GM21423 (cell line): ENCODE results near the gene ARL5B.

ENCODE experiments used
- ATAC-seq: cut with Tn5 transposase; IDR thresholded peaks from one replicate; pipeline ENCODE4 v1.9.1; 2021; ENCODE audit warnings: mild to moderate bottlenecking, moderate library complexity; ENCODE audit not compliant: unreplicated experiment

Gene ARL5B

DNA sequence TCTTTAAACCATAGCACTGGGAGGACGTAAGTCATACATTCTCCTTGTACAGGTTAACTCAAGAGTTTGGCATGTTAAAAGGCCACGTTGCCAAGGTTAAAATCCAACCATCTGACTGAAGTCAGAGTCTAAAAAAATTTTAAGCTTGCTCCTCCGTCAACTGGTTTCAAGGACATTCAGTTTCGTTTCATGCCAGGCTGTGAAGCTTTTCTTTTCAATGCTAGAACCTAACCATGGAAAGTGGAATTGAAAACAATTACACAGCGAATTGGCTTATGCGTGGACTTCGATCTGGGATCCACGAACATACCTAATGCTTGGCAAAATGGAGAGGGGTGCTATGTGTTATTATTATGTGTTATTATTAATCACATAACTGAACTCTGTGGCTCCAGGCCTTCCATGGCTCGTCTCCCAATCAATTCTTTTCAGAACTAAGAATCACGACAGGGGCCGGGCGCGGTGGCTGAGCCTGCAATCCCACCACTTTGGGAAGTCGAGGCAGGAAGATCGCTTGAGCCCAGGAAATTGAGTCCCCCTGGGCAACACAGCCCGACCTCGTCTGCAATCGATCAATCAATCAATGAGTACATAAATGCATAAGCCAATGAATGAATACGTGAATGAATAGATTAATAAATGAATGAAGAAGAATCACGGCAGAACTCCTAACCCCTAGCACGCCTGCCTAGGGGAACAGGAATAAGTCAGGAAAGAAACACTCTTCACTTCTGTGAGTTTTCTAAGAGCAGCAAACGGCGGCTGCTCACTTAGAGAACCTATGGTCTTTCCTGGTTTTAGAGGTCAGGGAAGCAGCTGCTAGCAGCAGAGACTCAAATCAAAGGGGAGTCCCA, 733 bp upstream of the ARL5B start:
- ATAC-seq = peak; percentile 16

DNA sequence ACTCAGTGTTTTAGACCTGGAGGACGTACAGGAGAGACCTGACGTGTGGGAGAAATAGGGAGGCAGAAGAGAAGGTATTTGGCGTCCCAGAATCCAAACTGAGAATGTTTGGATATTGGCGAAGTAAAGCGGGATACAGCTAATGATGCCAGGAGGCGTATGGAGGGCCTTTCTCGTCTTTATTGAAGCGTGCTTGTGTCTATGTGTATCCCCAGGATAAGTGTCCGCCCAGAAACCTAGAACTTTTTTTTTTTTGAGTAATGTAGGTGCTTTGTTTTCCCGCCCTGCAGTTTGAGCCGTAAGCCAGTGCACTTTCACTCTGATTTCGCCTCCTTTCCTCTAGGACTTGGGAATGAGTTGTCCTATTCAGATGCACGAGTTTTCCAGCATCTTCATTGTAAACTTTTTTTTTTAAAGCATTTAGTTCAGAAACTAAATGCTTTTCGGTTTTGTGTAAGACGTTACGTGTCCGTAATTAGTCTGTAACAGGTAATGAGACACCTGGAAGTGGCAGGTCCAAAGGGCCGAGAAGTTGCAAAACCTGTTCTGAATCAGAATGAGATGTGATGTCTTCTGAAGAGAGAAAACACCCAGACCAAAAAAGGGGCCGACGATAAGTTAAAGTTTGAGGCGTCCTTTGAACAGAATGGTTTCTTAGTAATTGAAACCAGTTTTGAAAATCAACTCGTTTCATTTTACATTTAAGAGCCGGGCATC, 746 bp downstream of the ARL5B start:
- ATAC-seq = peak; percentile 16

DNA sequence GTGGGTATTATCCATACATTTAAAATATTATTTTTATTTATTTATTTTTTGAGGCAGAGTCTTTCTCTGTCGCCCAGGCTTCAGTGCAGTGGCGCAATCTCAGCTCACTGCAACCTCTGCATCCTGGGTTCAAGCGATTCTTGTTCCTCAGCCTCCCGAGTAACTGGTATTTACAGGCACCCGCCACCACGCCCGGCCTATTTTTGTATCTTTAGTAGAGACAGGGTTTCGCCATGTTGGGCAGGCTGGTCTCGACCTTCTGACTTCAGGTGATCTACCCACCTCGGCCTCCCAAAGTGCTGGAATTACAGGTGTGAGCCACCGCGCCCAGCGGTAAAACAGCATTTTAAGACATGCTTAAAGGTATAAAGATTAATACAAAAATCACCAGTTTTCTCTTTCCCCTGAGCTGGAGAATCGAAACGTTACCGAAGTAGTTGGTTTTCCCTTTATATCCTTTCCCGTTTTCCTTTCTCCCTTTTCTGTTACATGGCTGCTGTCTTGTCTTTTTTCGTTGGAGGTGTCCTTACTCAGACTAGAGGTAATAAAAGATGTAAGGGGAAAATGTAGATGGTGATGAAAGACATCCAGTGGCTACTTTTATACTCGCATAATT, 1.7 kb downstream of the ARL5B start:
- no peak for ATAC-seq

DNA sequence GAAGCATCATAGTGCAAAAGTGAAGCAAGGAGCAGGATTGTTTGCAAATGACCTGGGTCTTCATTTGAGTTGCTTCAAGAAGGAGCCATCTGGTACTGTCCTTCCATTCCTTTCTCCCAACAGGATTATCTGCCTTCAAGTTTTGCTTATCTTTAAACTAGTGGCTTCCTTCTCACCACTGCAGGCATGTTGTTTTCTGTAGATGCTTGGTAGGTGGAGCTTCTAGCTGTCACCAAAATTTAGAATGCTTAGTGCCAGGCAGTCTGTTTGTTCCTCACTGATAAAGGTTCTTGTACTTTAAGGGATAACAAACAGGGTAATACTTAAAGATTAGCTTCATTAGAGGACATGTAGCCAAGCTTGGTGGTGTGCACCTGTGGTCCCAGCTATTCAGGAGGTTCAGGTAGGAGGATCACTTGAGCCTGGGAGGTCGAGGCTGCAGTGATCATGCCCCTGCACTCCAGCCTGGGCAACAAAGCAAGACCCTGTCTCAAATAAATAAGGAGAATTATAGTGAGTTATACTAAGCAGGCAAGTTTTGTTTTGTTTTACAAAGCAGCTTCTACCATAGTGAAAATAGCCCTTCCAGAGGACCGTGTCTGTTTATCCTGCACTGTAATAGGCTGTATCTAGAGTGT, 5.7 kb downstream of the ARL5B start:
- no peak for ATAC-seq

DNA sequence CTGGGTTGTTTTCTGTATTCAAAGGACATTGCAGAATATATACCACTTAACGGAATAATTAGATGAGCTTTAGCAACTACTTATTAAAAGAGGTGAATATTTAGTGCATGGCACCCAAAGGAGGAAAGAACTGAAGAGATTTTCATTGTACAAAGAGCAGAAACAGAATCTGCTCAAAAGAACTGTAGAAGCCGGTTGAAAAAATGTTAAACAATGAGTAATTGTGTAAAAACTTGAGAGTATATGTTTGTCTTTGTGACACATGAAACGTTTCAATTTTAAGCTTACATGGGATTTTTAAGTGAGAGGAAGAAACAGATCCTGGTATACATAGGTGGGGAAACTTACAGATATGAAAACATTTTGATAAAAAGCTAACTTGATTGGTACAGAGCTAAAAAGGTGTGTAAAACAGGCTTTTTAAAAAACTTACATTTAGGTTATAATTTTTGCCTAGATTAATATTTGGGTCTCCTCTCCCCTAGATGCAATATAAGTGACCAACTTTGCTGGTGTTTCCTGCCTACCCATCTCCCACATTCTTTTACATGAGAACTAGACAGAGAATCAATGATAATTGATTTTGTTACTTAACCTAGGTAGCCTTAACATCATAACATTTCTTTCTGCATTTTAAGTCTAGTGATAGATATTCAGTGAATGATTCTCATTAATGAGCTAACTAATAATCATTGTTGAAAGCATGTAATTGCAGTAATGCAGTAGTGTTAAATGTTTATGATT, 6.8 kb downstream of the ARL5B start:
- ATAC-seq = no peak

- no peak for ATAC-seq
These were observed 7.6 kb downstream of the ARL5B start for GRCh38 chr10:18666810-18667209.

GRCh38 chr10:18668026-18668425, 8.8 kb downstream of the ARL5B start:
- no peak for ATAC-seq

GRCh38 chr10:18675086-18675801, 16.0 kb downstream of the ARL5B start:
- ATAC-seq = no peak

GRCh38 chr10:18680754-18681153, 21.5 kb downstream of the ARL5B start:
- no peak for ATAC-seq

- no peak for ATAC-seq
These were observed 22.1 kb downstream of the ARL5B start for GRCh38 chr10:18681366-18681765.

GRCh38 chr10:18681971-18682411, 22.8 kb downstream of the ARL5B start:
- ATAC-seq = no peak

DNA sequence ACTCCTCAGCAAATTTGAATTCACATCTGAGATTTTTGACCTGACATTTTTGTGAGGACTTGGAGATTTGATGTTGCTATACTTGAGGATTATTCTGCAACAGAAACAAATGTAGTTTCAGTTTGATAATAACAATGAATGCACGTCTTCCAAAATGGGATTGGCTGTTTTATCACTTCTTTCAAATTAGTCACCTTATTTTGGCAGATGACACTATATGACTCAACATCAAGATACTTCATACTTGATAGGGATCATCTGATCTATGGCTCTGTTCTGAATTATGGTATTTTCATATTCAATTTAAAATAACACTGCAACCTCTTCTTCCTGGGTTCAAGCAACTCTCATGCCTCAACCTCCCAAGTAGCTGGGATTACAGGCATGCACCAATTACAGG, 24.2 kb downstream of the ARL5B start:
- no peak for ATAC-seq

DNA sequence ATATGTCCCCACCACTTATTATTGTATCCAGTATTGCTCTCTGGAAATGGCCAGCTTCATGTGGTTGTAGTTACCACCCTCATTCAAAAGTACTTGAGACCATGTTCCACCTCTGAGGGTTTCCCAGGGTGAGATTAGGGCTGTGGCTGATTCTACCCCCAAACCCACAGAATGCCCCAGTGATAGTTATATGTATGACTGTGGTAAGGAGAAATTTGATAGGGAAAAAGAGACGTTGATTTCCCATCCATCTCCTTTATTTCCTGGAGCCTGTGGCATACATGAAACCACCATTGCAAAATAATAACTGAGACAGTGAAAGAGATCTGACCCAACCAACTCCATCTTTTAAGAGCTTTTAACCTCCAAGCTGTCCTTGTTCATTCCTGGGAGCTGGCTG, 25.2 kb downstream of the ARL5B start:
- ATAC-seq = no peak

DNA sequence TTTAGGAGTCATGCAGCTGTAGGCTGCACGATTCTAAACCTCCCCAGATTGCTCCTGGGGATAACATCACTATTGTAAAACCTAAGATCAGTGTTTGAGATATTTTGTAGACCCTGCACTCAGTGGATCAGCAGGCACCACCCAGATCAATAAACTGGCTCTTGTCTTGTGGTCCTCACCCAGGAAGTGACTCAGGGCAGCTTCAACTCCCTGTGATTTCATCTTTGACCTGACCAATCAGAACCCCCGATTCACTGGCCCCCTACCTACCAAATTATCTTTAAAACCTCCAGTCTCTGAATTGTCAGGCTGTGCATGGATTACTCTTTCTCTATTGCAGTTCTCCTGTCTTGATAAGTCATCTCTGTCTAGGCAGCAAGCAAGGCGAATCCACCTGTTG, 25.7 kb downstream of the ARL5B start:
- no peak for ATAC-seq

- no peak for ATAC-seq
These were observed 26.3 kb downstream of the ARL5B start for GRCh38 chr10:18685555-18685954.

- ATAC-seq = no peak
These were observed 28.0 kb downstream of the ARL5B start for GRCh38 chr10:18687195-18687594.

DNA sequence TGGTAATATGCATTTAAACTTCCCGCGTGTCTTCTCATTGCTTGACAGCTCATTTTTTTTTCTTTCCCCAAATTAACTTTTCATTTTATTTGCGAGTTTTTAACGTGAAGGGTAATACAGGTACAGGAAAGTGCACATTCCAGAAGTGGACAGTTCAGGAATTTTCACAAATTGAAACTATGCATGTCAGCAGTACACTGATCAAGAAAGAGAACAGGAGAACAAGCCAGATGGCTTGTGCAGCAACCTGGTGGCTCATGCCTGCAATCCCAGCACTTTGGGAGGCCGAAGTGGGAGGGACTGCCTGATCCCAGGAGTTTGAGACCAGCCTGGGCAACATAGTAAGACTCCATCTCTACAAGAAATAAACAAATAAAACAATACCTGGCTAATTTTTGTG, 28.5 kb downstream of the ARL5B start:
- ATAC-seq = no peak

- no peak for ATAC-seq
These were observed 30.3 kb downstream of the ARL5B start for GRCh38 chr10:18689498-18689897.

DNA sequence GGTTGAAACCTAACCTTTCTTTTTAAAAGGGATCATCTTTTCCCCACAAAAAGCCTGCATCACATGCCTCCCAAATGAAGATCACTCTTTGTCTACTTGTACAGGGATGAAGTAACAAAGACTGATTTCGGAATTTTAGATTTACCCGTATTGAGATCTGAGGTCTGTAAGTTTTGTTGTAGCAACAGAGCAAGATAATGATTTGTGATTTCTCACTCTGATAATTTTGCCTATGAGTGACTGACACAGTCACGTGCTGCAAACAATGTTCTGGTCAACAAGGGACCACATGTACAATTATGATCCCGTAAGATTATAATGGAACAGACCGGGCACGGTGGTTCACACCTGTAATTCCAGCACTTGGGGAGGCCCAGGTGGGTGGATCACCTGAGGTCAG, 31.3 kb downstream of the ARL5B start:
- ATAC-seq = no peak
